Right lung (tissue), 5 donors: ENCODE results near the gene NRM. TPM values are rescaled to one million over a fixed set of nuclear protein-coding genes. Genes with fewer than 3 reads are reported as not detected.
"Not testable (repeated sequence)": the region's sequence is repeated elsewhere in the genome, so short reads cannot be mapped to it uniquely, and the experiment has no call there.

Source experiments
- DNase-seq, 2 donors: peaks; one replicate each; pipeline ENCODE4 v3.0.0-alpha.2; 2013
- polyA plus RNA-seq, 5 donors: library from polyadenylated mRNA; unstranded; fragments of 120-200 nt; gene quantifications; one replicate each; pipeline versions ENCODE4 v1.2.1 to v1.2.3, GENCODE V29; 2013; ENCODE audit warnings: inconsistent platforms in 1 of 5, low replicate concordance in 1 of 5; ENCODE audit not compliant: insufficient read length in 5 of 5, insufficient read depth in 1 of 5

Gene NRM
- polyA plus RNA-seq, 5 donors: 38.5 to 43.4 (median 41.0) TPM

GRCh38 chr6:30721198-30722024 lies 30.6 kb upstream of the NRM start:
- peak; percentile 93 for DNase-seq

DNA sequence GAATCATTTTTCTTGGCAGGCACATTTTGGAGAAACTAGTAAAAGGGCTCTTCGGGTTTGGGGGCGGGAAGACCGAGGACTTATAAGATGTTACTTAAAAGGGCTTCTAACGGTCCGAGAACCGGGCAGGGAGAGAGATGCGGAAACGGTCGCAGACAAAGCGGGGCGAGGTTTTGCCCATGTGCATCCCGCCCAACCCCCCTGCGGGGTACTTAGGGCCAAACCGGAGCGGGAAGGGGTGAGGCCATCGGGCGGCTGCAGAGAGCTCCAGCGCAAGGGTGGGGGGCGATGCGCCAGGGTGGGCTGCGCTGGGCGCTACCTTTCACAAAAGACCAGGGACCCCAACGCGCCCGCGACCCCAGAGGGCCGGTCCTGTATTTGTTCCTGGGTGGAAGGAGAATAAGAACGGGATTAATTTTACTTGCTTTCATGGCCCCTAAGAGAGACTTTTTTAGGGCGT lies 30.0 kb upstream of the NRM start:
- peak; percentile 57 to 59 for DNase-seq

DNA sequence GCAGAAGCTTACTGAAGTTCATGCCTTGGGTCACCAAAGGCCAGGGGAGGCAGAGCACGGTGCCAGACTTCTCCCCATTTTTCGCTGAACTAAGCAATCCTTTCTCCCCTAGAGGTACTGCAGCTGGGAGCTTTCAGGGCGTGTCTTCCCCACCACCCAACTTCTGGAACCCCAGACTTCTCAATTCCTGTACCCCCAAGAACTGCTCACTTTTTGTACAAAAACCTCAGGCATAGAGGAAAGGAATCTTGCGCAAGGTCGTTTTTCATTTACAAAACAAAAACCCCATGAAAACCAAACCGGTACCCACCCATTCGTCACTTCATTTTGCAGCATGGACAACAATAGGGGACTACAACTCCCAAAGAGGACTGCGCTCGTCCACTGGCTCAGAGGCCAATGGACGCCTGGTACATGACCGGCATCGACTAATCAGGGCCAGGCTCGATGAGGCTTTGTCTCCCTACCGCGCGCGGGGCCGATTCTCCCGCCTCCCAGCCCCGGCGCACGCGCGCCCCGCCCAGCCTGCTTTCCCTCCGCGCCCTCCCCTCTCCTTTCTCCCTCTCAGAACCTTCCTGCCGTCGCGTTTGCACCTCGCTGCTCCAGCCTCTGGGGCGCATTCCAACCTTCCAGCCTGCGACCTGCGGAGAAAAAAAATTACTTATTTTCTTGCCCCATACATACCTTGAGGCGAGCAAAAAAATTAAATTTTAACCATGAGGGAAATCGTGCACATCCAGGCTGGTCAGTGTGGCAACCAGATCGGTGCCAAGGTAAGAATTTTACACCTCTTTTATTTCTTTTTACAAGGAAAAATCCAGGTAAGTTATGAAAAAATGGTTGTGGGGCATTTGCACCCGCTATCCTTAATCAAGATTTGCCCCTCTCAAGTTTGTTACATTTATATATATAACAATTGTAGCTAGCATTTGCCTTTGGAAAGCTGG lies 29.3 kb upstream of the NRM start, which contains the start of gene TUBB:
TSS of gene TUBB (plus strand) at position 562 of the 947 bp plus-strand sequence. CDS start at position 717, 155 bp downstream.
- DNase-seq: peak; percentile 97

DNA sequence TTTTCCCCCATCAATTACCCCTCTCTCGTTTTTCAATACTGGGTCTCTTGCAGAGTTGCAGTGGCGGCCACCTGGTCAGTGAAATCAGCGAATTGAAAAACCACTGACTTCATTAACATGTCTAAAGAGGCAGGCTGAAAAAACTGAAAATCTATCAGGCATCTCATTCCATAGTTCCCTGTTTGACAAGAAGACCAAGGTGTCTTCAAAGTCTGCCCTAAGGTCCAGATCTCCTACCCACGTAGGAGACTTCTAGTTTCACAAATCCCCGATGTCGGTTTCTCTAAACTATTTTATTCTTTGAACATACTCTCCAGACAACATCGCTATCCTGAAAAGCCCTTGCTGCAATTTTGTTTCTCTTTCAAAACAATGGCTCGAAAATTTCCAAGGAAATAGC lies 28.6 kb upstream of the NRM start:
- DNase-seq: no peak

GRCh38 chr6:30717845-30718720 lies 27.3 kb upstream of the NRM start:
- DNase-seq: not testable (repeated sequence)

DNA sequence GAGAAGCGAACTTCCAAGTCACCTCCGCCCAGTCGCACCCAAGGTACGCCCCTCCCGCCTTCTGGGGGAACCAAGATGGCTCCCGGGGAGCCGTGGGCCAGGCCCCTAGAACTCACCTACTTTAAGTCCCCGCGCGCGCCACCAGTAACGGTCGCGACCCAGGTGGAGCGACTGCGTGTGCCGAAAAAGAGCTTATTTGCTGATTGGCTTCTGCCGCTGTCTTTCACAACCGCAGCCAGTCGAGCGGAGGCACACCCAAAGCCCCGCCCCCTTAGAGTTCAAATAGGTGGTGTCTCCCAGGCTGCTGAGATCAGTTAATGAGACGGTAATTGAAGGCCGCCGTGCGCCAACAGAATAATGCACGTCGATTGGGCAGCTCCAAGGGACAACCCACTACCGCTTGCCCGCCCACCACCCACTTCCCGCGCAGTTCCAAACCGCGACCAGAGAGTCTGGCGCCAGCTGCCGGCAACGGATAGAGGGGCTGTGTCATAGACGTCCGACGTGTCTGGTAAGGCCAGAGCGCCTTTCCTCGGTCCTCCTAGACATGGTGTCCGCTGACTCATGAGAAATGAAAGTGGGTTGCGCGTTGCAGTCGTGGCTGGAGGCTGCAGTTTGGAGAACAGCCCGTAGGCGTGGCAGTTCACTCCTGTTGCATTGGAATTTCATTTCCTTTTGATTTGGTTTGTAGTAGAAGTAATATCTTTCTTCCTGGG lies 26.5 kb upstream of the NRM start, which contains the start of gene MDC1:
TSS of gene MDC1 (minus strand) at position 153 of the 716 bp plus-strand sequence. CDS start 2,106 bp downstream, outside the sequence.
- peak; percentile 100 for DNase-seq

GRCh38 chr6:30716879-30717128 lies 26.0 kb upstream of the NRM start:
- no peak for DNase-seq

- DNase-seq: no peak
Measured at GRCh38 chr6:30714263-30714662, 23.5 kb upstream of the NRM start.

DNA sequence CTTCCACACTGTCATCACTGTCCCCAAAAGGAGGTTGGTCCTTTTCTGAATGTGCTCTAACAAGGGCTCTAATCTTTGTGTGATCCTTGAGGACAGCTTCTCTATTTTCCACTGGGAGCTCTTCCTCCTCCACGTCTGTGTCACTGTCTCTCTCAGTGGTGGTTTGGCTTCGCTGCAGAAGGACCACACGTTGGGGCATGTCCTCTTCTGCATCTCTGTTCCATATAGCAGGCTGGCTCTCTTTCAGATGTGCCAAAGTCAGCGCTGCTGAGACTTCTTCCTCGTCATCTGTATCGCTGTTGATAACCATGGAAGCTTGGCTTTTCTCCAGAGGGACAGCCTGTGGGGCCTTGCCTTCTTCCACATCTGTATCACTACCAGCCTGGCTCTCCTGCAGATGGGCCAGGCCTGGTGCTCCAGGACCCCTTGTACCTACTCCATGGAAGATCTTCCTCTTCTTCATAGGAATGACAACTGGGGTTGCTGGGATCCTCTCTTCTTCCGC lies 21.7 kb upstream of the NRM start:
- no peak for DNase-seq

DNA sequence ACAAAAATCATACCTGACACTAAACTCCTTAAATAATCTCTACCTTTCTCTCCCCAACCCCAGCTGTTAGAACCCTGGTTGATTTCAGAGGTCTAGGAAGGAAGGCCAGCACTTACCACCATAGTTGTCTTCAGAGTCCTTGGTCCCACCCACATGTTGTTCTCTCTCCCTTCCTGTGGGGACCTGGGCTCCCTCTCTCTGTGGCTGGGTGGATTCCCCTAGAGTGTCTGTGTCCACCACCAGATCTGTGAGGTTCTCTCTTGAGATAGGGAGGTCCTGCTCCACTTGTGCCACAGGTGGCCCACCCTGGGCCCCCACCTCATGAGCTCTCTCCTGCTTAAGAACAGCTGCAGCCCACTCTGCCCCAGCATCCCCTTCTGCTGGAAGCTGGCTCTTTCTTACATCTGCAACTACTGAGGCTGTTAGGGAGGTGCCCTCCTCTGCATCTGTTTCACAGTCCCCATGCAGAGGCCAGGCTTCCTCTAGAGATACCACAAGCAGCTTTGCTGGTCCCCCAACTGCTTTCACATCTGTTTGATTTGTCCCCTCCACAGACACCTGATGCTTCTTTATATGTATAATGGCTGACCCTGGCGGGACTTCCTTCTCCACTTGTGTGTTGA lies 21.1 kb upstream of the NRM start:
- DNase-seq: no peak

DNA sequence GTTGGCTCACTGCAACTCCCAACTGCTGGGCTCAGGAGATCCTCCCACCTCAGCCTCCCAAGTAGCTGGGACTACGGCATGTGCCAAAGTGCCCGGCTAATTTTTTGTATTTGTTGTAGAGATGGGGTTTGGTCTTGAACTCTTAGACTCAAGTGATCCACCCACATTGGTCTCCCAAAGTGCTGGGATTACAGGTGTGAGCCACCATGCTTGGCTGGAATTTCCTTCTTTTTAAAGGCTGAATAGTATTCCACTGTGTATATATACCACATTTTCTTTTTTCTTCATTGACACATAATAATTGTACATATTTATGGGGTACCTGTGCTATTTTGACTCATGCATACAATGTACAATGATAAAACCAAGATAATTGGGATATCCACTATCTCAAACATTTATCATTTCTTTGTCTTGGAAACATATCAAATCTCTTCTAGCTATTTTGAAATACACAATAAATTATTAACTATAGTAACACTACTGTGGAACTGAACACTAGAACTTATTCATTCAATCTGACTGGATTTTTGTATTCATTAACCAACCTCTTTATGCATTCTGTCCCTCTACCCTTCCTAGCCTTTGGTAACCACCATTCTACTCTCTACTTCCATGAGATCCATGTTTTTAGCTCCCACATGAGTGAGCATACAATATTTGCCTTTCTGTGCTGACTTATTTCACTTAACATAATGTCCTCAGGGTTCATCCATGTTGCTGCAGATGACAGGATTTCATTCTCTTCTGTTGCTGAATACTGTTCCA lies 18.5 kb upstream of the NRM start:
- DNase-seq: no peak

- DNase-seq: no peak
Measured at GRCh38 chr6:30707281-30707850, 16.6 kb upstream of the NRM start.

GRCh38 chr6:30705620-30706019 lies 14.8 kb upstream of the NRM start:
- DNase-seq: no peak

- no peak for DNase-seq
Measured at GRCh38 chr6:30703821-30704220, 13.0 kb upstream of the NRM start.

DNA sequence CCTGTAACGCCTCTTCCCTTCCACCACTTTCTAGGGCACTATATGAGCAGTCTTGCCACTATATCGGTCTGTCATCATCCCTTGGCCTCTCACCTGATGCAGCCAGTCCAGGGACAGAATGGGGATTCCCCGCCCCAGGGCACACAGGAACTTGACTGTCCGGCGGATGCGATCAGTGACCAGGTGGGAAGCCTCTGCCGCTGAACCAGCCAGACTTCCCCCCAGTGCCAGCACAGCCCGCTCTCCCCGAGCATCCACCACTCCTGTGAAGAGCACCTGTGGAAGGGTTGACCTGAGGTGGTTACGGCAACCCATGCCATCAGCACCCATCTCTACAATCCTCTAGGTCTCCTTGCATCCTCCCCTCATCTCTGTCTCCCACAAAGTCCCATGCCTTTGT lies 12.2 kb upstream of the NRM start:
- DNase-seq: no peak

DNA sequence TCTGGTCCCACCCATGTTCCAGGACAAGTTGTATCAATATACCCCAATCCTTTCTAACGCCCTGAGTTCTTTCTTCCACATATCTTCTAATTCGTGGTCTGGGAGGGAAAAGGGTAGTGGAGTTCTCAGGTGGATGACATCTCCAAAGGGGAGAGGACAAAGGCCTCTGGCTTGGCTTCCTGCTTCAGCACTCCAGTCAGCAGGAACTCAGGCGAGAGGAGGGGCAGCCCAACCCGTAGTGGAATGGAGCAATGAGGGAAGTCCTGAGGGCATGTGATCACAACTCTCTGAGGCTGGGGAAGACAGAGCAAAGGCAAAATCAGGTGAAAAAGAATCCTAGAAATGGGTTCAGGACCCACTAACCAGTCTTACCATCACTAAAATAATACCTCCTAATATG lies 9.6 kb upstream of the NRM start:
- DNase-seq: no peak

DNA sequence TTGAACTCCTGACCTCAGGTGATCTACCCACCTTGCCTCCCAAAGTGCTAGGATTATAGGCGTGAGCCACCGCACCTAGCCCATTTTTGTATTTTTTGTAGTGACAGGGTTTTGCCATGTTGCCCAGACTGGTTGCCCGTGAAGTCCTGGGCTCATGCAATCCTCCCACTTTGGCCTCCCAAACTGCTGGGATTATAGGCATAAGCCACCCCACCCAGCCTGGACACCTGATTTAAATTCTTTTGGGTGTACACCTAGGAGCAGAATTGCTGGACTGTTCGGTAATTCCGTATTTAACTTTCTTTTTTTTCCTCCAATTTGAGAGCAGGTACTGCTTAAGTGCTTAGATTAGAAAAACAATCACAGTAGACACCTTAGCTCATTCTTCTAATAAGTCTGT lies 5.6 kb upstream of the NRM start:
- DNase-seq: no peak

DNA sequence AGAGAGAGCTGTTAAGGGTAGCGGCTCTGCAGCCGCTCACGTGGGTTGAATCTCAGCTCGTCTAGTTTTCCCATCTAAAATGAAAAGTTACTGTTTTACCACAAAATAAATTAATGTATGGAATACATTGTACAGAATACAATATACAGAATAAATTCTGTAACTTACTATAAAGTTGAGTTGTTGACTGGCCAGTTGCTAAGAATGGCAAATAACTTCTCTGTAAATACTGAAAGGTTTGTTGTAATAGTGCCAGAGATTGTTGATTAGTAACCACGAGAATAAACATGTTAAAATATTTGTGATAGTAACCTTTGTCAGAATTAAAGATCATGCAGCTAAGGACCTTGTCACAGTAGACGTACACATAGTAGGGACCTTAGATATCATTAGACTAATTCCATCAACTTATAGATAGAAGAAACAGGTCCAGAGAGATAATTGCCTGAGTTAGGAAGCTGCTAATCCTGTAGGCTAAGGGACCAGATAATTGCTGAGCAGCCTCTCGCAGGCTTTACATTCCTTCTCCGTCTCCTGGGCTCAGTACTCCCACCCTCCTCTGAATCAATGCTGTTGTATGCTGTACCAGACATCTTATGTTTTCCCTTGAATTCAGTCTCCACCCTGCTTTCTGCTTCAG lies 544 bp upstream of the NRM start:
- no peak for DNase-seq

DNA sequence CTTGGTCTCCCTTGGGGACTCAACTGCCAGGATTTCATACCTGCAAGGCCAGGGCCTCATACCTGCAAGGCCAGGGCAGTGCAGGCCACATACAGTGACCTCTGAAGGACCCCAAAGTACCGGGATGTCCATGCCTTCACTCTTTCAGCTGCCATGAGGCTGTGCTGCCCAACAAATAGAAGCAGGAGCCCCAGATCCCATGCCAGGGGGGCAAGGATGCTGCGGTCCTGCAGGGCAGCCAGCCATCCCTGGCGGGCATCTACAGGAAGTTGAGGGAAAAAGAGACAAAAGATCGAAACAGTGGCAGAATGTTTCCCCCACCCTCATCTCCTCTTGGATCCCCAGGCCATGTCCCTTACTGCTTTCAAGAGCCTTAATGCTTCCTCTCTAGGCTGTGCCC lies 799 bp downstream of the NRM start:
- no peak for DNase-seq
